ENCODE measurements around the gene TGFBR3. TPM values are rescaled to one million over a fixed set of nuclear protein-coding genes. Genes with fewer than 3 reads are reported as not detected.

The TGFBR3 gene
- total and polyA plus RNA-seq, 2 of the 4 experiments (the other 2 are of a cell fraction) = 3.0 to 11.3 TPM

DNA sequence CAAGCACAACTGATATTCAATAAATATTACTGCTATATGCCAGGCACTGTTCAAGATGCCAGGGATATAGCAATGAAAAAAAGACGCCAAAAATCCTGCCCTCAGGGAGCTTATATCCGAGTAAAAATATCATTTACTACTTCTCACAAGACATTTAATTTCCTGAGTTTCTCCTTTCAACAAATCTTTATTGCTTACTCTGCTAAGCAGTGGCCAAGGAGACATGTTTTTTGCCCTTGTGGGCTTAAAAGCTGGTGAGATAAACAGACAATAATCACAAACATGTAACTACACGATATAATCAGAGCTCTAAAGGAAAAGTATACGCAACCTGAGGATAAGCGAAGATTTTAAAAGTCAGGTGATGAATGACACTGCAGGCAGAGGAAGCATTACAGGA lies 19.5 kb downstream of the TGFBR3 start:
- Histone ChIP-seq H2AK9ac (replicated peaks; ENCODE audit: low read depth, low read length, poor library complexity) (no peak overlapping the region), H3K27ac (ENCODE audit: insufficient read depth, low read length) (no peak overlapping the region), H3K4me3 (ENCODE audit: insufficient read depth, low read depth, low read length) (no peak overlapping the region), H3K4me2 (ENCODE audit: low read depth, low read length) (no peak overlapping the region), H4K8ac (ENCODE audit: low read depth in 2 of 2, low read length in 2 of 2) (no peak overlapping the region), H3K9me3 (ENCODE audit: control insufficient read depth, insufficient read depth, low read length) (no peaks in the 10 kb centered on the region), H3K79me1 (ENCODE audit: low read depth in 1 of 2, low read length in 2 of 2) (peaks cover 6 to 18% of the 10 kb centered on the region in 2 experiments; a peak in 3 of 4 replicates), H3K23ac (ENCODE audit: low read depth, low read length) (no peak overlapping the region), H4K20me1 (ENCODE audit: insufficient read depth, low read length) (peaks cover 10% of the 10 kb centered on the region; the same call in 1 of the 2 replicates), H3K36me3 (ENCODE audit: control insufficient read depth, insufficient read depth, low read length) (no peaks in the 10 kb centered on the region), H3K18ac (ENCODE audit: low read depth, low read length) (no peak overlapping the region), H3K14ac (replicated peaks; ENCODE audit: low read depth, low read length) (no peak overlapping the region), H4K5ac (ENCODE audit: low read depth, low read length) (no peak overlapping the region), H2AFZ (replicated peaks; ENCODE audit: low read length, poor library complexity) (no peak overlapping the region), H2AK5ac (ENCODE audit: low read depth, low read length) (no peak overlapping the region), H3K27me3 (ENCODE audit: control insufficient read depth, insufficient read depth, low read length) (no peaks in the 10 kb centered on the region), H2BK120ac (ENCODE audit: low read depth, low read length) (no peak overlapping the region), H2BK15ac (ENCODE audit: low read depth, low read length) (no peak overlapping the region), H2BK20ac (ENCODE audit: low read depth, low read length) (no peak overlapping the region), H4K91ac (ENCODE audit: insufficient read depth, low read depth, low read length) (no peak overlapping the region), H3K9ac (ENCODE audit: low read depth, low read length) (no peak overlapping the region), H2BK5ac (ENCODE audit: low read depth, low read length, poor library complexity, severe bottlenecking) (no peak overlapping the region), H3K56ac (ENCODE audit: extremely low read depth, insufficient read depth, low read length) (no peak overlapping the region), H3K4me1 (ENCODE audit: control insufficient read depth, insufficient read depth, low read length) (peaks cover 6% of the 10 kb centered on the region), H3K4ac (ENCODE audit: low read depth, low read length) (no peak overlapping the region), H3K9me1 (ENCODE audit: insufficient read depth, low read length) (peaks cover 3% of the 10 kb centered on the region; the same call in 1 of the 2 replicates)
- CTCF ChIA-PET = no interaction called here
- dilution Hi-C loops (cut with HindIII; ENCODE audit: low sequenced_read_pairs, unreplicated experiment) (no loop called here), in situ Hi-C loops (cut with MboI; ENCODE audit: low sequenced_read_pairs) (no loop called here), intact Hi-C loops (cut with micrococcal nuclease) (no loop called here)
- POLR2A ChIA-PET (ENCODE audit: unreplicated experiment) = no interaction called here
- WGBS, 2 experiments (ENCODE audit: extremely low coverage in 2 of 2, insufficient read length in 1 of 2) = 100% methylated on average over 2 of the region's 5 CpGs; no CpG with 5 or more reads in 1 of the 2 experiments
- no peak for ATAC-seq (ENCODE audit: low read depth)
- no peak for DNase-seq
- no TSS peak for BruUV-seq (replicated peaks)
- TF ChIP-seq POLR2A (IDR thresholded peaks at IDR 0.05; ENCODE audit: low read depth, low read length) (no peak), MAZ (IDR thresholded peaks at IDR 0.05; ENCODE audit: borderline replicate concordance, low read depth, low read length) (no peak), SMC3 (IDR thresholded peaks at IDR 0.05; ENCODE audit: low read depth, low read length) (no peak), RFX5 (IDR thresholded peaks at IDR 0.05; ENCODE audit: low read depth, low read length) (no peak), MXI1 (IDR thresholded peaks at IDR 0.05; ENCODE audit: borderline replicate concordance, low read depth, low read length) (no peak), BHLHE40 (IDR thresholded peaks at IDR 0.05; ENCODE audit: low read depth, low read length) (no peak), RCOR1 (IDR thresholded peaks at IDR 0.05; ENCODE audit: insufficient replicate concordance, low read length) (no peak), MAFK (IDR thresholded peaks at IDR 0.05; ENCODE audit: low read depth, low read length) (no peak), CHD1 (IDR thresholded peaks at IDR 0.05; ENCODE audit: low read depth, low read length) (no peak), RAD21 (IDR thresholded peaks at IDR 0.05; ENCODE audit: low read length) (no peak), CEBPB (IDR thresholded peaks at IDR 0.05; ENCODE audit: low read depth, low read length) (no peak), NFE2L2 (IDR thresholded peaks at IDR 0.05; ENCODE audit: low read depth, low read length) (no peak), FOS (IDR thresholded peaks at IDR 0.05; ENCODE audit: low read depth, low read length) (no peak)
- TF ChIP-seq, protein P1, sequence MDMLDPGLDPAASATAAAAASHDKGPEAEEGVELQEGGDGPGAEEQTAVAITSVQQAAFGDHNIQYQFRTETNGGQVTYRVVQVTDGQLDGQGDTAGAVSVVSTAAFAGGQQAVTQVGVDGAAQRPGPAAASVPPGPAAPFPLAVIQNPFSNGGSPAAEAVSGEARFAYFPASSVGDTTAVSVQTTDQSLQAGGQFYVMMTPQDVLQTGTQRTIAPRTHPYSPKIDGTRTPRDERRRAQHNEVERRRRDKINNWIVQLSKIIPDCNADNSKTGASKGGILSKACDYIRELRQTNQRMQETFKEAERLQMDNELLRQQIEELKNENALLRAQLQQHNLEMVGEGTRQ (IDR thresholded peaks at IDR 0.05; ENCODE audit: low read depth, low read length) = no peak
- TF ChIP-seq, protein P2, sequence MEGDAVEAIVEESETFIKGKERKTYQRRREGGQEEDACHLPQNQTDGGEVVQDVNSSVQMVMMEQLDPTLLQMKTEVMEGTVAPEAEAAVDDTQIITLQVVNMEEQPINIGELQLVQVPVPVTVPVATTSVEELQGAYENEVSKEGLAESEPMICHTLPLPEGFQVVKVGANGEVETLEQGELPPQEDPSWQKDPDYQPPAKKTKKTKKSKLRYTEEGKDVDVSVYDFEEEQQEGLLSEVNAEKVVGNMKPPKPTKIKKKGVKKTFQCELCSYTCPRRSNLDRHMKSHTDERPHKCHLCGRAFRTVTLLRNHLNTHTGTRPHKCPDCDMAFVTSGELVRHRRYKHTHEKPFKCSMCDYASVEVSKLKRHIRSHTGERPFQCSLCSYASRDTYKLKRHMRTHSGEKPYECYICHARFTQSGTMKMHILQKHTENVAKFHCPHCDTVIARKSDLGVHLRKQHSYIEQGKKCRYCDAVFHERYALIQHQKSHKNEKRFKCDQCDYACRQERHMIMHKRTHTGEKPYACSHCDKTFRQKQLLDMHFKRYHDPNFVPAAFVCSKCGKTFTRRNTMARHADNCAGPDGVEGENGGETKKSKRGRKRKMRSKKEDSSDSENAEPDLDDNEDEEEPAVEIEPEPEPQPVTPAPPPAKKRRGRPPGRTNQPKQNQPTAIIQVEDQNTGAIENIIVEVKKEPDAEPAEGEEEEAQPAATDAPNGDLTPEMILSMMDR (conservative IDR thresholded peaks at IDR 0.05; ENCODE audit: low read depth, low read length) = no peak
- TF ChIP-seq, protein P3, sequence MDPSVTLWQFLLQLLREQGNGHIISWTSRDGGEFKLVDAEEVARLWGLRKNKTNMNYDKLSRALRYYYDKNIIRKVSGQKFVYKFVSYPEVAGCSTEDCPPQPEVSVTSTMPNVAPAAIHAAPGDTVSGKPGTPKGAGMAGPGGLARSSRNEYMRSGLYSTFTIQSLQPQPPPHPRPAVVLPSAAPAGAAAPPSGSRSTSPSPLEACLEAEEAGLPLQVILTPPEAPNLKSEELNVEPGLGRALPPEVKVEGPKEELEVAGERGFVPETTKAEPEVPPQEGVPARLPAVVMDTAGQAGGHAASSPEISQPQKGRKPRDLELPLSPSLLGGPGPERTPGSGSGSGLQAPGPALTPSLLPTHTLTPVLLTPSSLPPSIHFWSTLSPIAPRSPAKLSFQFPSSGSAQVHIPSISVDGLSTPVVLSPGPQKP (IDR thresholded peaks at IDR 0.05; ENCODE audit: borderline replicate concordance, low read depth, low read length) = no peak
